Measurements from ENCODE around the gene SCFD2.
"Not testable (repeated sequence)": the region's sequence is repeated elsewhere in the genome, so short reads cannot be mapped to it uniquely, and the experiment has no call there.

SCFD2 gene

GRCh38 chr4:53340145-53340544, 25.7 kb downstream of the SCFD2 start:
- DNase-seq = not testable (repeated sequence)

- DNase-seq = not testable (repeated sequence)
Observed at GRCh38 chr4:53334916-53335315, 30.9 kb downstream of the SCFD2 start.

- DNase-seq = no peak
Observed at GRCh38 chr4:53326535-53326934, 39.3 kb downstream of the SCFD2 start.

DNA sequence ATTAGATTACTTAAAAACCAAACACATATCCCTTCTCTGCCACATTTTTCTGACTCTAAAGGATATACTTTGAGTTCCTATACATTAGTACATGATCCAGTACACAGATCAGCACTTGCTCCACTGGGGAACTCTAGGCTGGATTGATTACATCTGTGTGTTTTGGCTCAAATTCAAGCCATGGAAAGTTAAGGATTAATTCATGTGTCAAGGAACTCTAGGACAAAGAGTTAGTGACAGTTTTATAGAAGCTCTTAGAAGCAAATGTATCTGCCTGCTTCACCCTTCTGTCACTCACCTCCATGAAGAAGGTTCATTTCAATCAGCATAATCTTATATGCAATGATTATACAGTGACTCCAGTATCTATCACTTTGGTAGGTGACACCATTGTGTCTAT, 43.2 kb downstream of the SCFD2 start:
- DNase-seq = no peak

GRCh38 chr4:53321984-53322289, 43.9 kb downstream of the SCFD2 start:
- no peak for DNase-seq

DNA sequence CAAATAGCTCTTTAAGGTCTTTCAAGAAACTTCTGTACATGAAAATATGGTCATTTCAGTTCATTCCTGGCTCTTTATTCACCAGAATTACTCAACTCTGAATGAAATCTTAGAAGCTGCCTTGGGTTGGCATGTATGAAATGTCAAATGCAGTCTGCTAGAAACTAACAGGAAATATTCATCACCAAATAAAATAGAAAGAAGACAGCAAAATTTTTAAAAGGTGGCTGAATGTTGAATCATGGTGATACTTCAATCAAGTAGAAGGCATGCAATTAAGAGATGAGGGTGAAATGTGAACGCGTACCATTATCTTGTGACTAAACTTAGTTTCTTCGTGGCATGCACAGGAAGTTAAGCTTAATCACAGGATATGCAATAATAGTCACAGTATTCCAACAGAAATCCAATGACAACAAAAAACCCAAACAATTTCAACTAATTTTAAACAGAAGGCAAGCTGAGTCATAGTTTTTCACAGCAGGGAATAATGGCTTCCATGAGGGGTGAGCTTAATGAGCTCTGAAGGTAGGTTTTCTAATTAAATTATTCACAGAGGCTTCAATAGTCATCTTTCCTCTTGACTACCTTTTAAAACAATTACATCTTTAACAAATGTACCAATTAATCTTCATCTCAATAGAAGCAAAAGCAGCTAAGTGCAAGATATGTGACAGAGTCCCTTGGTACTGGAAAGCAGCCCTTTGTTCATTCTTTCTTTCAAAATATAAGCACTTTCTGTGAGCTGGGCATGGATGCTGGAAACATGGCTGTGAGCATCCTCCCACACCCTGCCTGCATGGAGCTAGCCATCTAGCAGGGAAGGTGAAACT, 44.5 kb downstream of the SCFD2 start:
- DNase-seq = no peak

DNA sequence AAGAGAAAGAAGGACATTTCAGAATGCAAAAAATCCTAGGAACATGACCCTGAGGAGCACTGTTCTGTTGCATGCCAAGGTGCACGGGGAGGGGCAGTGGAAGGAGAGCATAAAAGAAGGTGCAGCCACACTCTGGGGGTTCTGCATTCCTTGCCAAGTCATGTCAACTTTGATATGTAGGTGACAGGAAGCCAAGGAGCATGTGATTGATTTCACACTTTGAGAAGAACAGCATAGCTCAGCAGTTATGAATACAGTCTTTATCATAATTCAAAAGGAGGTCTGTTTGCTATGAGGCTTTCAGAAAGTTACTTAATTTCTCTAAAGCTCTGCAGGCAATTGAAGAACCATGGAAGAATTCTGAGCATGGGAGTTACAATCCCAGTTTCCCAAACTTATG, 50.6 kb downstream of the SCFD2 start:
- no peak for DNase-seq

DNA sequence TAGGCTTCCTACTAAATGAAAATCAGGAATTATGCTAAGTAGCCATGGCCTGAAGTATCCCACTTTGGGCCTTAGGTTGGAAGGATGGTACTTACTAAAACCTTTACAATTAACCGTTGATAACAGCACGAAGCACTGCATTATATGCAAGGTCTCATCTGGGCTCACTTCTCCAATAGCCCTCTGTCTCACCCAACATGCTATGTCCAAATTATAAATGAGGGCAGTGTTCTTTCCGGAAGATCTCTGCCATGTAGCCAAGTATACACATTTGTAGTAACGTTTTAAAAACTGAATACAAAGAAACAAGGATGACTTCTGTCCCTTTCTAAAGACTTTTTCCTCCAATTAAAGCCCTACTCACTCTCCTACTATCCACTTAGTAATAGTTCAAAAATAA, 51.6 kb downstream of the SCFD2 start:
- no peak for DNase-seq

GRCh38 chr4:53313510-53313909, 52.4 kb downstream of the SCFD2 start:
- no peak for DNase-seq

DNA sequence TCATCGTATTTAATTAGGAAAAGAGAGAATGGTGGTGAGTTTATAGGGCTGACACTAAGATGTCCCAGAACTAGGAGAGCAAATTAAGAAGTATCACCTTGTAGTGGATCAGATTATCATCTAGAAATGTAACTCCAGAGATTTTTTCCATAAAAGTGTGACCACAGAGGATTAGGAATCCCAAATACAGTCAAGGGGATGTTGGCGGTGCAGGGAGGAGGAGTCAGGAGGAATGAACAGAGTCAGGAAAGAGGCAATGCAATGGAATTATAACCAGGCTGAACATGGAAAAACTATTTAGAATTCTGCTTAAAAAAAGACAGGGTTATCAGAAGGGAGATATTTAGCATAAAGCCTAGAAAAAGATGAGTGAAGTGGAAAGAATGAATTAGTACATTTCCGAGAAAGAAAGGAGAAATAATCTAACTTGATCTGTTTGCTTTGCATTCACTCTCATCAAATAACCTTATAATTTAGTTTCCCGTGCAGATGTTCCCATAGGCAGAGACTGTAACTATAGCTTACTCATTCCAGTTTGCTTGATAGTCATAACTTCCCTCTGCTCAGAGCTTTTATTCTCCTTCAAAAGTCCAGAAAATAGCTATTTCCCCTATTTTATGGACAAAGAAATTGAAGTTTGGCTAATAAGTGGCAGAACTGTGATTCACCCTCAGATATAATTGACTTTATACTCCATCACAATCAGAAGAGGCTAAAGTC, 56.4 kb downstream of the SCFD2 start:
- no peak for DNase-seq

DNA sequence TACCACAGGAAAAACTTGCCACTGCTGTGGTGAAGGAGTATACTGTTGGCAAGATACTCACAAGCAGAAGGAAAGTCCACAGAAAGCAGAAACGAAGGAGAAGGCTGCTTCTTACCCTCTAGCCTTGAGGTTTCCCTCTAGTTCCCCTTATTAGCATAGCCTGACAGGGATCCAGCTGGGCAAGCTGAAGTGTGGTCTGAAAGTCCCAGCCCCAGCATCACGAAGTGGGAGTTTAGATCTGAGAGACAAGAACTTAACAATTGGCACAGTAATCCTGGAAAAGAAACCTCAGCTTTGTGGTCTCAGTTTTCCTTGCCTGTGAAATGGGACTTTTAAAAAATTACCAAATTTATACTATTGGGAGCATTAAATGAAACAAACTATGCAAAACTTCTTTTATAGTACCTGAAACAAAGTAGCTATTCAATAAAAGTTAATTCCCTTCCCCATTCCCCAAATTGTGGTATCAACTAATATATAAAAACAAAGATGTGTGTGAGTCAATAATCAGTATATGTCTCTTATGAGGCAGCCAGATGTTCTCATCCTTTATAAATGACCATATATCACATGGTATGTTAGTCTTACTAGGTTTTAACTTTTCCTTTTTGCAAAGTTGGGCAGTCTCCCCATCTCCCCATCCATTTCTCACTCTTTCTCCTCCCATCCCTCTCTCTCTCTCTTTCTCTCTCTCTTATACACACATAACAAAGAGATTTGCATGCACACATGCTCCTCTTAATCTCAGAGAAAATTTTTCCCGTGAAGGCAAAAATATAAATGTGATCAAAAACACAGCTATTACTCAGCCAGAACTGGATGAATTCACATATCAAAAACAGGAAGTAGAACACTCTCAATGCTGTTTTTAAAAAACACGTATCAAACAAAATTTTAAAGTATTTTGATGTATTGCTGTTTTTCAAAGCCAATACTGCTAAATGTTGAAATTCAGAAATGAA, 57.8 kb downstream of the SCFD2 start:
- DNase-seq = no peak

DNA sequence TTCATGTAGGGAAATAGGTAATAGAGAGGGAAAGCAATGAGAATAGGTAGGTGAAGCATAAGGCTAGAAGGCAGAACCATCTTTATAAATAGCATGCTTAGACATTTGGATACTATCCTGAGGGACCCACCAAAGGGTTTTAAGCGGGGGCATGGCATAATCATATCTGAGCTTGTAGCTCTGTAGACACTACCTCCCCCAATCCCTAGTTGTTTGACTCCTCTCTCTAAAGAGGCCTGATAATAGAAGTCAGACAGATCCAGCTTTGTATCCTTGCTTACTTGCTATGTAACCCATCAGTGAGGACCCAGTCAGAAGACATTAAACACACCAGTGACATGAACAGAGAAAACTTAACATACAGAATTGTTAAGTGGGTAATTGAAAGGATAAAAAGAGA, 58.7 kb downstream of the SCFD2 start:
- no peak for DNase-seq

- DNase-seq = no peak
Observed at GRCh38 chr4:53306729-53307128, 59.1 kb downstream of the SCFD2 start.

- not testable (repeated sequence) for DNase-seq
Observed at GRCh38 chr4:53292209-53292608, 73.7 kb downstream of the SCFD2 start.

DNA sequence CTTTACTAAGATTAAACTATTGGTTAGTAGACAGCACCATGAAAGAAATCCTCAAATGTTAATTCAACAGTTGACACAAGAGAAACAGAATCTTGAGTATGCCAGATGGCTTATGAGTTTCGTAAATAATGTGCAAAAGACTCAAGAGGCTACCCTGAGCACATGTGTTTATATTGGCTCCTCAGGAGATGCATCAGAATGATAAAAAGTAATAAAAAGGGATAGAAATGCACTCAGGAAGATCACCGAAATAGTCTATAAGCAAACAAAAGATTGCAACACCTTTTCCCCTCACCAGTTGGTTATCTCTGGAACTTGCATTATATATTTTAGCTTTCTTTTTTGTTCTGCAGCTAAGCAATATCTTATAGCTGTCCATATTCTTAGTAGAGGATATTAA, 84.4 kb downstream of the SCFD2 start:
- no peak for DNase-seq

GRCh38 chr4:53280846-53281245, 85.0 kb downstream of the SCFD2 start:
- DNase-seq = no peak

GRCh38 chr4:53274609-53275268, 91.1 kb downstream of the SCFD2 start:
- no peak for DNase-seq

GRCh38 chr4:53273726-53274125, 92.1 kb downstream of the SCFD2 start:
- DNase-seq = no peak

GRCh38 chr4:53267026-53267425, 98.8 kb downstream of the SCFD2 start:
- DNase-seq = no peak

GRCh38 chr4:53255986-53256385, 109.9 kb downstream of the SCFD2 start:
- not testable (repeated sequence) for DNase-seq

GRCh38 chr4:53240573-53240972, 125.3 kb downstream of the SCFD2 start:
- no peak for DNase-seq

- not testable (repeated sequence) for DNase-seq
Observed at GRCh38 chr4:53238352-53238751, 127.5 kb downstream of the SCFD2 start.

GRCh38 chr4:53237811-53238210, 128.1 kb downstream of the SCFD2 start:
- DNase-seq = not testable (repeated sequence)

Data from GOT3 (cell line).